Activated CD8-positive, alpha-beta memory T cell treated with anti-CD3 and anti-CD28 coated beads for 36 hours (primary cell): ENCODE data around the gene MEGF9. TPM values are rescaled to one million over a fixed set of nuclear protein-coding genes. Genes with fewer than 3 reads are reported as not detected.
"Not testable (repeated sequence)": the region's sequence is repeated elsewhere in the genome, so short reads cannot be mapped to it uniquely, and the experiment has no call there.

Experiments used
- CTCF ChIA-PET: fragments of 350-600 bp; sonication (Branson Sonifier 250); formaldehyde crosslinking; loops from one replicate; lab custom pipeline; 2021; ENCODE audit warnings: antibody characterized with exemption; lab: Charles Lee
- POLR2A ChIA-PET: fragments of 350-600 bp; sonication (Branson Sonifier 250); formaldehyde crosslinking; loops from one replicate; lab custom pipeline; 2021; ENCODE audit warnings: antibody characterized with exemption; lab: Charles Lee
- total RNA-seq, 2 experiments: library from RNA; stranded (reverse); gene quantifications; one replicate each; pipeline ENCODE4 v1.2.3, GENCODE V29; 2021

MEGF9 gene
- total RNA-seq, 2 experiments from 2014 or later: 5.6 to 5.7 TPM

DNA sequence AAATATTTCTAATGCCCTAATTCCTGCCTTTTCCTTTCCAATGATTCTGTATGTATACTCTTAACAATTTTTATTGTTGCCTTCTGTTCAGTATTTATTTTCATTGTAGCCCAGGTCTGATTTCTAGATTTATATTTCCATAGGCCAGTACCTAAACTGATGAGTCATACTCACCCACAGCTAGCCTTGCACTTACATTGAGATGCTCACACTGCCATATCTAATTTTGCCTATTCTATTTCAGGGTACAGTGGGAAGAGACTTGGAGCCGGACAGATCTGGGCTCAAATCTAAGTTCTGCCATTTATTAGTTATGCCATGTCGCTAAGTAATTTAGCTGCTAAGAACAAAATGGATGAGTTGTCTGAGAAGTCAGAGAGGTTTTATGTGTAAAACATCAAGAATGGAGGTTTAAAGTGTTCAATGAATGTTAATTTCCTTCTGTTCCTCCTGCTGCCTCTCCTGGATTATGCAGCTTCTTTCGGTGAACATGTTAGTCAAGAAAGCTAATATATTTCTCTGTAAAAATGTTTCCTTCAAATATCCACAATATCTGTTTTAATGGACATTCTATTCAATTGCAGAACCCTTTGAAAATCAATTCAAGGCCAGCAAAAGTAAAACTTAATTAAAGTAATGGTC lies 72.0 kb downstream of the MEGF9 start:
- CTCF ChIA-PET: interaction anchor here (0.6 kb wide), 1 partner anchor 10 kb away, joined by 3 read pairs; no protein-coding TSS in a partner anchor
- POLR2A ChIA-PET: no interaction called here

DNA sequence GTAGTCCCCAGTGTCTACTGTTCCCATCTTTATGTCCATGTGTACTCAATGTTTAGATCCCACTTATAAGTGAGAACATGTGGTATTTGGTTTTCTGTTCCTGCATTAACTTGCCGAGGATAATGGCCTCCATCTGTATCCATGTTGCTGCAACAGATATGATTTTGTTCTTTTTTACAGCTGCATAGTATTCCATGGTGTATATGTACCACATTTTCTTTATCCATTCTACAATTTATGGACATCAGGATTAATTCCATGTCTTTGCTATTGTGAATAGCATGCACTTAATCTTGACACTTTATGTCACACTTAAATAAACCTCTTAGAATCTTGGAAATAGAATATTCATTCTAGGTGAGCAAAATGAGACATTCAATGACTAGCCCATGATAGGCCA lies 73.4 kb downstream of the MEGF9 start:
- CTCF ChIA-PET, POLR2A ChIA-PET: not testable (repeated sequence)

- POLR2A ChIA-PET: no interaction called here
- CTCF ChIA-PET: no interaction called here
Observed at GRCh38 chr9:120640380-120640779, 73.9 kb downstream of the MEGF9 start.

GRCh38 chr9:120637919-120638318 lies 76.4 kb downstream of the MEGF9 start:
- CTCF ChIA-PET: no interaction called here
- POLR2A ChIA-PET: no interaction called here

GRCh38 chr9:120636194-120636957 lies 77.9 kb downstream of the MEGF9 start:
- ChIA-PET POLR2A (no interaction called here), CTCF (no interaction called here)

- CTCF ChIA-PET: no interaction called here
- POLR2A ChIA-PET: no interaction called here
Observed at GRCh38 chr9:120635011-120635410, 79.3 kb downstream of the MEGF9 start.

DNA sequence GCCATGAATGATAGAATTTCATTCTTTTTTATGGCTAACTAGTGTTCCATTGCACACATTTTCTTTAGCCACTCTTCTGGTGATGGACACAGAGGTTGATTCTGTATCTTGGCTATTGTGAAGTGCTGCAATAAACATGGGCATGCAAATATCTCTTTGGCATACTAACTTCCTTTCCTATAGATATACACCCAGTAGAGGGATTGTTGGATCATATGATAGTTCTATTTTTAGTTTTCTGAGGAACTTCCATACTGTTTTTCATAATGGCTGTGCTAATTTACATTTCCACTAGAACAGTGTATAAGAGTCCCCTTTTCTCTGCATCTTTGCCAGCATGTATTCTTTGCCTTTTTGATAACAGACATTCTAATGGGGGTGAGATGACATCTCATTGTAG lies 83.9 kb downstream of the MEGF9 start:
- ChIA-PET POLR2A (no interaction called here), CTCF (no interaction called here)

DNA sequence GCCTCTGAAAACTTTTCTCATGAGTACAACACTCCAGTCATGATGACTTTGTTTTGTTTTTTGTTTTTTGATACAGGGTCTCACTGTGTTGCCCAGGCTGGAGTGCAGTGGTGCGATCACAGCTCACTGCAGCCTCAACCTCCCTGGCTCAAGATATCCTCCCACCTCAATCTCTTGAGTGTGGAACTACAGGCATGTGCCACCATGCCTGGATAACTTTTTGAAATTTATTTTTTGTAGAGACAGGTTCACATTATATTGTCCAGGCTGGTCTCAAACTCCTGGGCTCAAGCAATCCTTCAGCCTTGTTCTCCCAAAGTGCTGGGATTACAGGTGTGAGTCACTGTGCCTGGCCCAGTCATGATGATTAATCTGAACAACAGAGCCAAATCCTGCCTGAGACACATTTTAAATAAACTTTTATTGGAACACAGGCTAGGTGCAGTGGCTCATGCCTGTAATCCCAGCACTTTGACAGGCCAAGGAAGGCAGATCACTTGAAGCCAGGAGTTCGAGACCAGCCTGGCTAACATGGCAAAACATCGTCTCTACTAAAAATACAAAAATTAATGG lies 85.3 kb downstream of the MEGF9 start:
- POLR2A ChIA-PET, CTCF ChIA-PET: not testable (repeated sequence)

- CTCF ChIA-PET: no interaction called here
- POLR2A ChIA-PET: no interaction called here
Observed at GRCh38 chr9:120628207-120628924, 85.9 kb downstream of the MEGF9 start.

DNA sequence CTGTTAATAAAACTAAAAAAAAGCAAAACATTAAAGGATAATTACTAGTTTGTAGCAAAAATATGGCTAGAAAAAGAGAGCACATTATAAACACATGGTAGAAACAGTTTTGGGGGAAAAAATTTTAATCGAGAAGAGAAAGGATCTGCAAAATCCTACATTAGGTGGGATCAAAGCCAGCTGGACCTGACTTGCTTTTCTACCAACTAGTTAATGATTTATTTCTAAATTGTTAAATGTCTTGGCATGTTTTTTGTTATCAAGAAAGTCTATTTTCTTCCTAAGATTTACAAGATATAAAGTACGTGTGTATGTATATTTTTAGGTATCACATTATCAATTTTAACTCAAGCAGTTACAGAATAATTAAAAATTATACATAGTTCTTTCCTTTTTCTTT lies 87.2 kb downstream of the MEGF9 start:
- CTCF ChIA-PET: no interaction called here
- POLR2A ChIA-PET: no interaction called here

DNA sequence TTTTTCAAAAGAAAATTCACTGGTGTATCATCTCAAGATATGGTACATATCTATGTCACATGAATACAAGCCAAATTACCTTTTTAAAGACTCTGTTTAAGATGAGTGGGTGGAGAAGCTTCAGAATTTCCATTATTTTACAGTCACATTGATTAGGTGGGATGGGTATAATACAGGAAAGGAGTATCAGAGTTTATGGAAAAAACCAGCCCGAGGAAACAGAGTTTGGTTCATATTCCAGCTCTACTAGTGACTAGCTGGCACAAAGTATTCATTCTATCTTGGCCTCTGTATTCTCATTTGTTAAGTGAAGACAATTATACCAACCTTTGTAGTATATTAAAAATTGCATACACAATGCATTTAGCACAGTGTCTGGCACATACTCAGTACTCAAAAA lies 87.8 kb downstream of the MEGF9 start:
- POLR2A ChIA-PET: no interaction called here
- CTCF ChIA-PET: no interaction called here

GRCh38 chr9:120625222-120625621 lies 89.0 kb downstream of the MEGF9 start:
- POLR2A ChIA-PET: no interaction called here
- CTCF ChIA-PET: no interaction called here

GRCh38 chr9:120622790-120623189 lies 91.5 kb downstream of the MEGF9 start:
- POLR2A ChIA-PET: no interaction called here

GRCh38 chr9:120621941-120622340 lies 92.3 kb downstream of the MEGF9 start:
- ChIA-PET CTCF (interaction anchor here (0.6 kb wide), 1 partner anchor 1019 kb away, joined by 3 read pairs; no protein-coding TSS in a partner anchor), POLR2A (no interaction called here)

More at GRCh38 chr9:120622790-120623189, 91.5 kb downstream of the MEGF9 start:
- CTCF ChIA-PET: no interaction called here

GRCh38 chr9:120619751-120620655 lies 94.3 kb downstream of the MEGF9 start:
- POLR2A ChIA-PET: interaction anchor here (0.7 kb wide), 1 partner anchor 19 kb away, joined by 3 read pairs; no protein-coding TSS in a partner anchor
- CTCF ChIA-PET: interaction anchor here (0.9 to 1.0 kb wide), 2 partner anchors 56 to 89 kb away, joined by 4 to 5 read pairs; no protein-coding TSS in a partner anchor

- POLR2A ChIA-PET: no interaction called here
- CTCF ChIA-PET: interaction anchor here (0.7 kb wide), 1 partner anchor 26 kb away, joined by 3 read pairs; no protein-coding TSS in a partner anchor
Observed at GRCh38 chr9:120616966-120617935, 97.0 kb downstream of the MEGF9 start.

DNA sequence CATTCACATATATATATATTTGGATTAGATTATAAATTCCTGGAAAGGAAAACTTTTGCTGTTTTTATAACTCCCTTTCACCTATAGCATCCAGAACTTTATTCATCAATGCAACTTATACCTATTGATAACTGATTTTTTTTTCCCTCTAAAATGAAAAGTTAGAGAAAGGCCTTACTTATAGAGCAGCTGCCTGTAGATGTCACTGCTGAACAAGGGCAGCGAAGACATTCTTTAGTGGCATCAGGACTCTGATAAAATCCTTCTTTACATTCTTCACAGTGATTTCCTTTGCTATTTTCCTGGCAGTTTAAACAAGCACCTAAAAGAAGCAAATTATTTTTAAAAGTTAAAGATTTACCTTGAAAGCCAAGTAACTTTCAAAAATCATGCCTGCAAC lies 102.1 kb downstream of the MEGF9 start:
- ChIA-PET POLR2A (no interaction called here), CTCF (interaction anchor here (0.6 to 0.7 kb wide), 3 partner anchors 90 to 665 kb away, joined by 3 to 4 read pairs (median 4); no protein-coding TSS in a partner anchor)
